Astrocyte (in vitro differentiated cells and primary cell): ENCODE measurements around the gene MSN. TPM values are rescaled to one million over a fixed set of nuclear protein-coding genes. Genes with fewer than 3 reads are reported as not detected.

Experiments used
- DNase-seq: peaks from one replicate; pipeline ENCODE4 v3.0.0-alpha.2; 2010; ENCODE audit warnings: low read depth
- FAIRE-seq: peaks from 2 replicates; lab custom pipeline; 2011; peaks lifted over from hg19 to GRCh38; lab: Jason Lieb, UNC
- H2AFZ ChIP-seq: 2 replicates; pipeline ENCODE4 v1.6.0; 2012; ENCODE audit warnings: low read depth, low read length, inconsistent platforms
- H3K27ac ChIP-seq: 2 replicates; pipeline ENCODE4 v1.5.1; 2011; ENCODE audit warnings: low read depth, low read length, inconsistent platforms
- H3K27me3 ChIP-seq: 2 replicates; pipeline ENCODE4 v1.6.0; 2011; ENCODE audit warnings: low read length, inconsistent platforms; ENCODE audit not compliant: insufficient read depth
- H3K36me3 ChIP-seq: 2 replicates; pipeline ENCODE4 v1.5.1; 2011; ENCODE audit warnings: low read length, inconsistent platforms; ENCODE audit not compliant: insufficient read depth
- H3K4me1 ChIP-seq: 2 replicates; pipeline ENCODE4 v1.5.1; 2011; ENCODE audit warnings: low read length, inconsistent platforms; ENCODE audit not compliant: insufficient read depth
- H3K4me2 ChIP-seq: 2 replicates; pipeline ENCODE4 v1.6.0; 2012; ENCODE audit warnings: low read length, inconsistent platforms
- H3K4me3 ChIP-seq: 2 replicates; pipeline ENCODE4 v1.5.1; 2011; ENCODE audit warnings: low read depth, mild to moderate bottlenecking, low read length, inconsistent platforms; ENCODE audit not compliant: insufficient read depth
- H3K79me2 ChIP-seq: 2 replicates; pipeline ENCODE4 v1.6.0; 2012; ENCODE audit warnings: mild to moderate bottlenecking, low read length, inconsistent platforms; ENCODE audit not compliant: insufficient read depth
- H3K9ac ChIP-seq: 2 replicates; pipeline ENCODE4 v1.6.0; 2012; ENCODE audit warnings: mild to moderate bottlenecking, low read length, inconsistent platforms
- H3K9me3 ChIP-seq: 2 replicates; pipeline ENCODE4 v1.5.1; 2012; ENCODE audit warnings: low read depth, mild to moderate bottlenecking, low read length, inconsistent platforms; ENCODE audit not compliant: insufficient read depth
- H4K20me1 ChIP-seq: 2 replicates; pipeline ENCODE4 v1.6.0; 2012; ENCODE audit warnings: low read length, inconsistent platforms; ENCODE audit not compliant: insufficient read depth
- H3K27ac Mint-ChIP-seq: one replicate; pipeline ENCODE4 v1.8.0; 2021; ENCODE audit warnings: mild to moderate bottlenecking, mixed read lengths; ENCODE audit not compliant: unreplicated experiment
- H3K27me3 Mint-ChIP-seq: one replicate; pipeline ENCODE4 v1.8.0; 2021; ENCODE audit warnings: low read depth, mixed read lengths; ENCODE audit not compliant: unreplicated experiment
- H3K36me3 Mint-ChIP-seq: one replicate; pipeline ENCODE4 v1.8.0; 2021; ENCODE audit warnings: low read depth, mixed read lengths; ENCODE audit not compliant: unreplicated experiment
- H3K4me1 Mint-ChIP-seq: one replicate; pipeline ENCODE4 v1.8.0; 2021; ENCODE audit warnings: low read depth, mixed read lengths; ENCODE audit not compliant: unreplicated experiment
- H3K4me3 Mint-ChIP-seq: one replicate; pipeline ENCODE4 v1.8.0; 2021; ENCODE audit warnings: mild to moderate bottlenecking, moderate library complexity, mixed read lengths; ENCODE audit not compliant: unreplicated experiment
- H3K9me3 Mint-ChIP-seq: one replicate; pipeline ENCODE4 v1.8.0; 2021; ENCODE audit warnings: mild to moderate bottlenecking, mixed read lengths; ENCODE audit not compliant: unreplicated experiment
- CTCF ChIP-seq: IDR thresholded peaks from 2 replicates; pipeline ENCODE4 v1.5.1; 2011; ENCODE audit warnings: low read depth, mild to moderate bottlenecking, inconsistent platforms, low read length, moderate library complexity; ENCODE audit not compliant: insufficient read depth
- EZH2 ChIP-seq: IDR thresholded peaks from 2 replicates; pipeline ENCODE4 v1.6.1; 2012; ENCODE audit warnings: mild to moderate bottlenecking, low read length, inconsistent platforms; ENCODE audit not compliant: insufficient read depth
- total RNA-seq: library from RNA; stranded (reverse); gene quantifications from 2 replicates; pipeline ENCODE4 v1.2.1, GENCODE V29; 2021

The MSN gene
- total RNA-seq, 1 donor from 2014 or later = 369 TPM

GRCh38 chrX:65745427-65745826 lies 78.0 kb downstream of the MSN start:
- Histone ChIP-seq H3K4me1 (no peaks in the 10 kb centered on the region), H3K4me2 (no peak overlapping the region), H3K27me3 (no peaks in the 10 kb centered on the region), H3K79me2 (no peaks in the 10 kb centered on the region), H3K4me3 (no peak overlapping the region), H4K20me1 (peaks cover 13% of the 10 kb centered on the region), H3K9me3 (no peaks in the 10 kb centered on the region), H3K36me3 (peaks cover 13% of the 10 kb centered on the region), H2AFZ (no peak overlapping the region), H3K27ac (no peak overlapping the region), H3K9ac (no peak overlapping the region)
- Mint-ChIP-seq H3K4me3 (no peak overlapping the region), H3K27me3 (no peaks in the 10 kb centered on the region), H3K4me1 (peaks cover 5% of the 10 kb centered on the region), H3K36me3 (peaks cover 5% of the 10 kb centered on the region), H3K9me3 (no peaks in the 10 kb centered on the region), H3K27ac (no peak overlapping the region)
- no peak for DNase-seq
- peak; percentile 86 for FAIRE-seq
- TF ChIP-seq CTCF (no peak), EZH2 (no peak)

DNA sequence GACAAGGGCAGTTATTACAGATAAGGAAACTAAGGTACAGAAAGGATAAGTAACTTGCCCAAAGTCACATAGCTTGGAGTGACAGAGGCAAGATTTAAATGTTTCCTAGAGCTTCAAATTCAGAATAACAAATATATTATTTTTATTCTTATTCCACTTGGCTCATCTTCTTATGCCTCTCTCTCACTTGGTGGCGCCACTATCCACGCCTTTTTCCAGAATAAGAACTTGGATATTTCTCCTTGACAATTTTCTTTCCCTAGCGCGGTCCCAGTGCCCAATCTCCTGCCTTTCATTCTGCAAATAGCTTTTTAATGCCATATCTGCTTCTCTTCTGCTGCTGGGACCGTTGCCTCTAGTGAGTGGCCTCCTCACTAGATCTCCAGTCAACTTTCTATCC lies 78.5 kb downstream of the MSN start:
- peaks cover 5% of the 10 kb centered on the region for H3K4me1 Mint-ChIP-seq
- H3K9me3 Mint-ChIP-seq = no peaks in the 10 kb centered on the region
- peaks cover 8% of the 10 kb centered on the region for H3K36me3 ChIP-seq
- DNase-seq = no peak
- H3K4me2 ChIP-seq = no peak overlapping the region
- H3K4me3 ChIP-seq = no peak overlapping the region
- H3K27ac ChIP-seq = no peak overlapping the region
- H3K9me3 ChIP-seq = no peaks in the 10 kb centered on the region
- H3K27me3 ChIP-seq = no peaks in the 10 kb centered on the region
- H3K4me3 Mint-ChIP-seq = no peak overlapping the region
- H3K27ac Mint-ChIP-seq = no peak overlapping the region
- H3K4me1 ChIP-seq = no peaks in the 10 kb centered on the region
- no peak overlapping the region for H2AFZ ChIP-seq
- no peak overlapping the region for H3K9ac ChIP-seq
- no peaks in the 10 kb centered on the region for H3K27me3 Mint-ChIP-seq
- peaks cover 9% of the 10 kb centered on the region for H4K20me1 ChIP-seq
- TF ChIP-seq CTCF = no peak
- peak; percentile 65 for FAIRE-seq
- no peaks in the 10 kb centered on the region for H3K79me2 ChIP-seq
- H3K36me3 Mint-ChIP-seq = peaks cover 5% of the 10 kb centered on the region

DNA sequence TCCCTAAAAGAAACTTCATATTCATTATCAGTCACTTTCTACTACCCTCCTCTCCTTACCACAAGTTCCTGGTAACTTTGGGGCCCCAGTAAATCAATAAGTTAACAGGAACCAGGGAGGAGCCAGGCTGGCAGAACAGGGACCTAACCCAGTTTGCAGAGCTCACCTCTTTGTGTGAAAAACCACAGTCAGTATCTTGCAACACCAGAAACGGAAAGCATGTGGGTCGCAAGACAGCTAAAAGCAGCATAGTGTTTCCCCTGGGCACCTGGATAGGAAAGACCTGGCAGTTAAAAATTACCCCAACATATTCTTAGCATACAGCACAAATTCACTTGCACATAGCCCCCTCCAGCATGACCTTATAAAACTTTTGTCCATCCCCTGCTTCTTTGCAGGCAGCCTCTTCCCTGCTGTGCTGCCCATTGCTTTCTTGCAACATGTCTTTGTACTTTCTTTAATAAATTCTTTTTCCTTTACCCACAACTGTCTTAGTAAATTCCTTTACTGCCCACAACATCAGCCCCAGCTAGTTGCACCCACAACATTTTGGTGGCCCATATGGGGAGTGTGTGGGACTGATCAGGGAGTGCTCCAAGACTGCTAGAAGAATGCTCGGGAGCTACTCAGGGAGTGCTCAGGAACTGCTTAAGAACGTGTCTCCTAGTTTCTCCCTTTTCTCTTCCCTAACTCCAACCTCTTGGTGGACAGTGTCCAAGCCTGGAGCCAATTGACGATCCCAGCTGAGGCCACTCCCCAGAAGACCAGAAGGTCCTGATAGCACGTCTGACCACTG lies 83.4 kb downstream of the MSN start:
- Histone ChIP-seq H4K20me1 (no peaks in the 10 kb centered on the region), H3K4me1 (no peaks in the 10 kb centered on the region), H3K27me3 (peaks cover under 1% of the 10 kb centered on the region), H3K9me3 (no peaks in the 10 kb centered on the region), H3K27ac (no peak overlapping the region), H2AFZ (no peak overlapping the region), H3K4me2 (no peak overlapping the region), H3K9ac (no peak overlapping the region), H3K4me3 (no peak overlapping the region), H3K79me2 (no peaks in the 10 kb centered on the region), H3K36me3 (no peaks in the 10 kb centered on the region)
- Mint-ChIP-seq H3K27me3 (no peaks in the 10 kb centered on the region), H3K9me3 (no peaks in the 10 kb centered on the region), H3K4me3 (no peak overlapping the region), H3K27ac (no peak overlapping the region), H3K36me3 (peaks cover 5% of the 10 kb centered on the region), H3K4me1 (no peaks in the 10 kb centered on the region)
- no peak for DNase-seq
- no peak for TF ChIP-seq EZH2
- no peak for TF ChIP-seq CTCF
- no peak for FAIRE-seq
